Measurements from ENCODE around the gene CBX8. TPM values are rescaled to one million over a fixed set of nuclear protein-coding genes. Genes with fewer than 3 reads are reported as not detected.

Gene CBX8
- total RNA-seq, 2 donors from 2014 or later = 4.7 to 4.8 TPM

- no peaks in the 10 kb centered on the region for H3K9me3 ChIP-seq
- peak overlapping the region; percentile 68 to 84 for H3K27ac ChIP-seq
- peaks cover 0 to 4% of the 10 kb centered on the region in 2 donors for H3K36me3 ChIP-seq
- peaks cover 38% of the 10 kb centered on the region for H3K4me1 ChIP-seq (replicated peaks)
- no peaks in the 10 kb centered on the region for H3K27me3 ChIP-seq (replicated peaks; ENCODE audit: insufficient read depth)
- intact Hi-C loops (cut with DNase I) = no loop called here
- DNase-seq (ENCODE audit: low spot score) = no peak
- TF ChIP-seq CTCF (IDR thresholded peaks at IDR 0.05) (no peak), POLR2AphosphoS5 (IDR thresholded peaks at IDR 0.05) (peak; percentile 79)
- no peak overlapping the region for H3K4me3 ChIP-seq
- WGBS = 48% methylated on average over 2 of the region's 2 CpGs
Observed at GRCh38 chr17:79829457-79829856, 32.6 kb upstream of the CBX8 start.

- Histone ChIP-seq H3K4me3 (no peak overlapping the region), H3K27me3 (replicated peaks; ENCODE audit: insufficient read depth) (no peaks in the 10 kb centered on the region), H3K9me3 (no peaks in the 10 kb centered on the region), H3K27ac (peak overlapping the region; percentile 68 to 84), H3K4me1 (replicated peaks) (peaks cover 38% of the 10 kb centered on the region), H3K36me3 (peaks cover 0 to 3% of the 10 kb centered on the region in 2 donors)
- no peak for DNase-seq (ENCODE audit: low spot score)
- intact Hi-C loops (cut with DNase I) = no loop called here
- WGBS = 62% methylated on average over 2 of the region's 2 CpGs
- TF ChIP-seq POLR2A (IDR thresholded peaks at IDR 0.05) = no peak
- no peak for TF ChIP-seq CTCF (IDR thresholded peaks at IDR 0.05)
- no peak for TF ChIP-seq POLR2AphosphoS5 (IDR thresholded peaks at IDR 0.05)
Observed at GRCh38 chr17:79829004-79829403, 32.1 kb upstream of the CBX8 start.

- 54% methylated on average over 26 of the region's 26 CpGs for WGBS
- no peak for DNase-seq (ENCODE audit: low spot score)
- TF ChIP-seq POLR2A (IDR thresholded peaks at IDR 0.05) (no peak), CTCF (IDR thresholded peaks at IDR 0.05) (no peak), POLR2AphosphoS5 (IDR thresholded peaks at IDR 0.05) (no peak)
- Histone ChIP-seq H3K4me3 (no peak overlapping the region), H3K4me1 (replicated peaks) (peaks cover 28% of the 10 kb centered on the region), H3K27me3 (replicated peaks; ENCODE audit: insufficient read depth) (no peaks in the 10 kb centered on the region), H3K9me3 (no peaks in the 10 kb centered on the region), H3K36me3 (no peaks in the 10 kb centered on the region), H3K27ac (no peak overlapping the region)
- intact Hi-C loops (cut with DNase I) = no loop called here
Observed at GRCh38 chr17:79826841-79827578, 30.1 kb upstream of the CBX8 start.

DNA sequence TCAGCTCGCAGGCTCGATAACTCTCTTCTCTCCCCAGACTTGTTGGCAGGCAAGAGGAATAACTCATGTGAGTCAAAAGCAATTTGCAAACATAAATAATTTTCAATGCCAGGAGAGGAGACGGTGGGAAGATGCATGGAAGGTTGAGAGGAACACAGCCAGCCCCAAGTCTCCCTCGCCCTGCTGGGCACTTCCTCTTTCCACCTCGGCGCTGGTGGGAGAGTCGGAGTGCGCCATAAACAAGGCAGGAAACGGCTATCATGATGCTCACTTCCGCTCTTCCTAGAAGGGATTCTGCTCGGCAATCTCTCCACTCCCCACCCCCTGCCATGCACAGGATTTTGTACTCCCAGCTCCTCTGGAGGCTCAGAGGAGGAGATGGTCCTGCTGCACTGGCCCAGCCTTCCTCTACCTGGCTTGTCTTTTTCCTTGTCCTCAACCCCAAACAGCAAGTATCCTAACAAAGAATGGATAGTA is 29.4 kb upstream of the CBX8 start:
- Histone ChIP-seq H3K27me3 (replicated peaks; ENCODE audit: insufficient read depth) (no peaks in the 10 kb centered on the region), H3K9me3 (no peaks in the 10 kb centered on the region), H3K36me3 (no peaks in the 10 kb centered on the region), H3K4me1 (replicated peaks) (peaks cover 22% of the 10 kb centered on the region), H3K4me3 (no peak overlapping the region), H3K27ac (no peak overlapping the region)
- no peak for TF ChIP-seq POLR2AphosphoS5 (IDR thresholded peaks at IDR 0.05)
- no peak for TF ChIP-seq CTCF (IDR thresholded peaks at IDR 0.05)
- no peak for TF ChIP-seq POLR2A (IDR thresholded peaks at IDR 0.05)
- no peak for DNase-seq (ENCODE audit: low spot score)
- 58% methylated on average over 11 of the region's 11 CpGs for WGBS
- intact Hi-C loops (cut with DNase I) = no loop called here

- H3K4me1 ChIP-seq (replicated peaks) = peaks cover 16% of the 10 kb centered on the region
- TF ChIP-seq CTCF (IDR thresholded peaks at IDR 0.05) (no peak), POLR2A (IDR thresholded peaks at IDR 0.05) (no peak), POLR2AphosphoS5 (IDR thresholded peaks at IDR 0.05) (no peak)
- H3K9me3 ChIP-seq = no peaks in the 10 kb centered on the region
- no peaks in the 10 kb centered on the region for H3K27me3 ChIP-seq (replicated peaks; ENCODE audit: insufficient read depth)
- intact Hi-C loops (cut with DNase I) = no loop called here
- H3K4me3 ChIP-seq = no peak overlapping the region
- 79% methylated on average over 5 of the region's 5 CpGs for WGBS
- DNase-seq (ENCODE audit: low spot score) = no peak
- H3K36me3 ChIP-seq = no peaks in the 10 kb centered on the region
- H3K27ac ChIP-seq = no peak overlapping the region
Observed at GRCh38 chr17:79825580-79825921, 28.7 kb upstream of the CBX8 start.

All from prostate gland (tissue), 2 donors.